T-helper 2 cell treated with Interferon-gamma antibody and Interleukin-4, amounts not matched to agents 5 μg/mL and 100 μg/mL, for 36 hours (primary cell): ENCODE results near the gene WWP2.

Experiments used
- DNase-seq: peaks from one replicate; pipeline ENCODE4 v3.0.0; 2021; ENCODE audit warnings: low spot score
- H3K27ac Mint-ChIP-seq: one replicate; pipeline ENCODE4 v1.8.0; 2021; ENCODE audit warnings: mild to moderate bottlenecking, mixed read lengths
- H3K27me3 Mint-ChIP-seq: one replicate; pipeline ENCODE4 v1.8.0; 2021; ENCODE audit warnings: low read depth, mixed read lengths
- H3K36me3 Mint-ChIP-seq: one replicate; pipeline ENCODE4 v1.8.0; 2021; ENCODE audit warnings: low read depth, mixed read lengths
- H3K4me1 Mint-ChIP-seq: one replicate; pipeline ENCODE4 v1.8.0; 2021; ENCODE audit warnings: low read depth, mixed read lengths
- H3K4me3 Mint-ChIP-seq: one replicate; pipeline ENCODE4 v1.8.0; 2022; ENCODE audit warnings: mild to moderate bottlenecking, moderate library complexity, mixed read lengths
- H3K9me3 Mint-ChIP-seq: one replicate; pipeline ENCODE4 v1.8.0; 2021; ENCODE audit warnings: mixed read lengths

Gene WWP2

GRCh38 chr16:69904495-69905170, 142.5 kb downstream of the WWP2 start:
- no peak for DNase-seq
- Mint-ChIP-seq H3K4me1 (peaks cover 2% of the 10 kb centered on the region), H3K27me3 (no peaks in the 10 kb centered on the region), H3K36me3 (peaks cover 6% of the 10 kb centered on the region), H3K9me3 (no peaks in the 10 kb centered on the region), H3K4me3 (no peak overlapping the region), H3K27ac (no peak overlapping the region)

GRCh38 chr16:69905171-69905555, 143.0 kb downstream of the WWP2 start:
- Mint-ChIP-seq H3K9me3 (no peaks in the 10 kb centered on the region), H3K4me1 (peaks cover 2% of the 10 kb centered on the region), H3K27ac (no peak overlapping the region), H3K4me3 (no peak overlapping the region), H3K27me3 (no peaks in the 10 kb centered on the region), H3K36me3 (peaks cover 9% of the 10 kb centered on the region)
- no peak for DNase-seq

- Mint-ChIP-seq H3K4me3 (no peak overlapping the region), H3K4me1 (peaks cover 2% of the 10 kb centered on the region), H3K27ac (no peak overlapping the region), H3K36me3 (peaks cover 11% of the 10 kb centered on the region), H3K27me3 (no peaks in the 10 kb centered on the region), H3K9me3 (no peaks in the 10 kb centered on the region)
- no peak for DNase-seq
Measured at GRCh38 chr16:69906838-69907401, 144.8 kb downstream of the WWP2 start.

GRCh38 chr16:69909043-69909442, 146.9 kb downstream of the WWP2 start:
- DNase-seq = no peak
- no peak overlapping the region for H3K27ac Mint-ChIP-seq
- no peaks in the 10 kb centered on the region for H3K4me1 Mint-ChIP-seq
- H3K27me3 Mint-ChIP-seq = no peaks in the 10 kb centered on the region
- H3K36me3 Mint-ChIP-seq = peaks cover 9% of the 10 kb centered on the region
- H3K4me3 Mint-ChIP-seq = no peak overlapping the region
- no peaks in the 10 kb centered on the region for H3K9me3 Mint-ChIP-seq

- peaks cover 9% of the 10 kb centered on the region for H3K36me3 Mint-ChIP-seq
- H3K27me3 Mint-ChIP-seq = no peaks in the 10 kb centered on the region
- DNase-seq = no peak
- H3K27ac Mint-ChIP-seq = no peak overlapping the region
- no peak overlapping the region for H3K4me3 Mint-ChIP-seq
- no peaks in the 10 kb centered on the region for H3K9me3 Mint-ChIP-seq
- no peaks in the 10 kb centered on the region for H3K4me1 Mint-ChIP-seq
Measured at GRCh38 chr16:69909760-69910159, 147.6 kb downstream of the WWP2 start.

GRCh38 chr16:69910964-69911363, 148.8 kb downstream of the WWP2 start:
- no peaks in the 10 kb centered on the region for H3K4me1 Mint-ChIP-seq
- peaks cover 9% of the 10 kb centered on the region for H3K36me3 Mint-ChIP-seq

GRCh38 chr16:69916462-69916861, 154.3 kb downstream of the WWP2 start:
- DNase-seq = no peak
- Mint-ChIP-seq H3K4me1 (no peaks in the 10 kb centered on the region), H3K27ac (peak overlapping the region; percentile 7)

More at GRCh38 chr16:69910964-69911363, 148.8 kb downstream of the WWP2 start:
- Mint-ChIP-seq H3K27ac (peak overlapping the region; percentile 46), H3K27me3 (no peaks in the 10 kb centered on the region), H3K4me3 (no peak overlapping the region), H3K9me3 (no peaks in the 10 kb centered on the region)
- no peak for DNase-seq

GRCh38 chr16:69917311-69917710, 155.2 kb downstream of the WWP2 start:
- H3K36me3 Mint-ChIP-seq = peaks cover 9% of the 10 kb centered on the region
- DNase-seq = no peak

More at GRCh38 chr16:69916462-69916861, 154.3 kb downstream of the WWP2 start:
- H3K27me3 Mint-ChIP-seq = no peaks in the 10 kb centered on the region
- H3K9me3 Mint-ChIP-seq = no peaks in the 10 kb centered on the region
- H3K36me3 Mint-ChIP-seq = peaks cover 8% of the 10 kb centered on the region
- no peak overlapping the region for H3K4me3 Mint-ChIP-seq

GRCh38 chr16:69917739-69918138, 155.6 kb downstream of the WWP2 start:
- H3K4me3 Mint-ChIP-seq = no peak overlapping the region
- no peak overlapping the region for H3K27ac Mint-ChIP-seq
- no peak for DNase-seq
- peaks cover 9% of the 10 kb centered on the region for H3K36me3 Mint-ChIP-seq
- no peaks in the 10 kb centered on the region for H3K4me1 Mint-ChIP-seq
- H3K27me3 Mint-ChIP-seq = no peaks in the 10 kb centered on the region
- H3K9me3 Mint-ChIP-seq = no peaks in the 10 kb centered on the region

More at GRCh38 chr16:69917311-69917710, 155.2 kb downstream of the WWP2 start:
- Mint-ChIP-seq H3K9me3 (no peaks in the 10 kb centered on the region), H3K4me3 (no peak overlapping the region), H3K27ac (no peak overlapping the region), H3K27me3 (no peaks in the 10 kb centered on the region), H3K4me1 (no peaks in the 10 kb centered on the region)

- DNase-seq = no peak
- no peaks in the 10 kb centered on the region for H3K27me3 Mint-ChIP-seq
- no peak overlapping the region for H3K27ac Mint-ChIP-seq
- H3K9me3 Mint-ChIP-seq = no peaks in the 10 kb centered on the region
- H3K36me3 Mint-ChIP-seq = peaks cover 9% of the 10 kb centered on the region
- no peaks in the 10 kb centered on the region for H3K4me1 Mint-ChIP-seq
- H3K4me3 Mint-ChIP-seq = no peak overlapping the region
Measured at GRCh38 chr16:69918241-69918640, 156.1 kb downstream of the WWP2 start.

GRCh38 chr16:69921127-69921526, 159.0 kb downstream of the WWP2 start:
- Mint-ChIP-seq H3K4me1 (no peaks in the 10 kb centered on the region), H3K9me3 (no peaks in the 10 kb centered on the region), H3K27ac (no peak overlapping the region), H3K27me3 (no peaks in the 10 kb centered on the region), H3K4me3 (no peak overlapping the region), H3K36me3 (peaks cover 9% of the 10 kb centered on the region)
- DNase-seq = no peak

- Mint-ChIP-seq H3K27me3 (no peaks in the 10 kb centered on the region), H3K4me1 (no peaks in the 10 kb centered on the region), H3K9me3 (no peaks in the 10 kb centered on the region), H3K4me3 (no peak overlapping the region), H3K36me3 (peaks cover 6% of the 10 kb centered on the region), H3K27ac (no peak overlapping the region)
- DNase-seq = no peak
Measured at GRCh38 chr16:69922200-69922599, 160.1 kb downstream of the WWP2 start.

GRCh38 chr16:69924041-69924775, 162.1 kb downstream of the WWP2 start:
- peaks cover 3% of the 10 kb centered on the region for H3K36me3 Mint-ChIP-seq
- DNase-seq = no peak
- H3K4me3 Mint-ChIP-seq = no peak overlapping the region
- H3K27me3 Mint-ChIP-seq = no peaks in the 10 kb centered on the region
- no peaks in the 10 kb centered on the region for H3K9me3 Mint-ChIP-seq
- H3K27ac Mint-ChIP-seq = no peak overlapping the region
- no peaks in the 10 kb centered on the region for H3K4me1 Mint-ChIP-seq

GRCh38 chr16:69924777-69925191, 162.7 kb downstream of the WWP2 start:
- no peak for DNase-seq
- Mint-ChIP-seq H3K36me3 (peaks cover 3% of the 10 kb centered on the region), H3K27ac (no peak overlapping the region)

More at GRCh38 chr16:69924777-69925191, 162.7 kb downstream of the WWP2 start:
- no peaks in the 10 kb centered on the region for H3K27me3 Mint-ChIP-seq
- no peaks in the 10 kb centered on the region for H3K4me1 Mint-ChIP-seq
- no peaks in the 10 kb centered on the region for H3K9me3 Mint-ChIP-seq
- no peak overlapping the region for H3K4me3 Mint-ChIP-seq
